SK-N-SH (cell line): ENCODE results near the gene PSMD9. TPM values are rescaled to one million over a fixed set of nuclear protein-coding genes. Genes with fewer than 3 reads are reported as not detected.
A peak's percentile ranks its signal among the peaks of the same experiment; 100 is the strongest.

Experiments used
- CTCF ChIA-PET: fragments of 300-600, 350-600 bp; formaldehyde crosslinking; extraction: SDS; loops from one replicate; lab custom pipeline; 2021; lab: Yijun Ruan, JAX
- POLR2A ChIA-PET: fragments of 350-600 bp; sonication (Branson Sonifier 250); formaldehyde crosslinking; extraction: SDS; loops from one replicate; lab custom pipeline; 2020; ENCODE audit warnings: antibody characterized with exemption, inconsistent platforms; lab: Yijun Ruan, JAX
- DNase-seq: peaks from one replicate; pipeline ENCODE4 v3.0.0; 2012
- H2AFZ ChIP-seq: fragments of 200-600 bp; sonication (generic); 2 replicates; pipeline ENCODE4 v1.8.1; 2016; ENCODE audit warnings: antibody characterized with exemption, mild to moderate bottlenecking, low read depth
- H3F3A ChIP-seq: fragments of 200-600 bp; sonication (generic); replicated peaks from 2 replicates; pipeline ENCODE3; 2016; ENCODE audit warnings: antibody characterized with exemption, mild to moderate bottlenecking; ENCODE audit not compliant: insufficient read depth
- H3K27ac ChIP-seq, 2 experiments: fragments of 200-500 bp in 1 of 2; fragments of 200-600 bp in 1 of 2; sonication (Bioruptor generic) in 1 of 2; sonication (generic), shearing (Covaris generic) in 1 of 2; 2 replicates each; pipeline versions ENCODE4 v1.5.1 to v1.6.1; 2014 to 2016; ENCODE audit warnings: low read depth in 2 of 2, inconsistent platforms in 1 of 2, low read length in 1 of 2, mild to moderate bottlenecking in 1 of 2, mixed read lengths in 1 of 2
- H3K27me3 ChIP-seq: fragments of 200-600 bp; sonication (generic), shearing (Covaris generic); 2 replicates; pipeline ENCODE4 v1.6.1; 2016; ENCODE audit warnings: mixed run types; ENCODE audit not compliant: insufficient read depth
- H3K36me3 ChIP-seq, 2 experiments: fragments of 200-500 bp in 1 of 2; fragments of 200-600 bp in 1 of 2; sonication (Bioruptor generic) in 1 of 2; sonication (generic) in 1 of 2; replicated peaks in 1 of 2; 2 replicates each; pipeline versions ENCODE3 to v1.5.1; 2014 to 2016; ENCODE audit warnings: low read length in 1 of 2, mild to moderate bottlenecking in 1 of 2; ENCODE audit not compliant: insufficient read depth in 2 of 2, control insufficient read depth in 1 of 2
- H3K4me1 ChIP-seq, 2 experiments: fragments of 200-500 bp in 1 of 2; fragments of 200-600 bp in 1 of 2; sonication (Bioruptor generic) in 1 of 2; sonication (generic), shearing (Covaris generic) in 1 of 2; 2 replicates each; pipeline versions ENCODE4 v1.5.1 to v1.6.1; 2014 to 2016; ENCODE audit warnings: low read depth in 1 of 2, low read length in 1 of 2, mixed run types in 1 of 2; ENCODE audit not compliant: insufficient read depth in 2 of 2, control insufficient read depth in 1 of 2
- H3K4me2 ChIP-seq: fragments of 200-600 bp; sonication (generic), shearing (Covaris generic); 2 replicates; pipeline ENCODE4 v1.6.1; 2017; ENCODE audit warnings: mixed run types
- H3K4me3 ChIP-seq, 2 experiments: fragments of 200-500 bp in 1 of 2; fragments of 200-600 bp in 1 of 2; sonication (Bioruptor generic) in 1 of 2; sonication (generic), shearing (Covaris generic) in 1 of 2; 2 replicates each; pipeline versions ENCODE4 v1.5.1 to v1.8.1; 2014 to 2016; ENCODE audit warnings: low read depth in 2 of 2, inconsistent platforms in 1 of 2, low read length in 1 of 2, mild to moderate bottlenecking in 1 of 2, mixed read lengths in 1 of 2, moderate library complexity in 1 of 2
- H3K79me2 ChIP-seq: fragments of 200-600 bp; sonication (generic); 2 replicates; pipeline ENCODE4 v1.8.1; 2017; ENCODE audit warnings: mild to moderate bottlenecking; ENCODE audit not compliant: insufficient read depth
- H3K9ac ChIP-seq: fragments of 200-600 bp; sonication (generic); 2 replicates; pipeline ENCODE4 v1.6.1; 2017; ENCODE audit warnings: mixed run types
- H3K9me2 ChIP-seq: fragments of 200-600 bp; sonication (generic); 2 replicates; pipeline ENCODE4 v1.6.1; 2017; ENCODE audit warnings: mixed run types
- H3K9me3 ChIP-seq: fragments of 200-600 bp; sonication (generic); 2 replicates; pipeline ENCODE4 v1.6.1; 2017; ENCODE audit warnings: mixed run types, mild to moderate bottlenecking, moderate library complexity
- H4K20me1 ChIP-seq: fragments of 200-600 bp; sonication (generic); 2 replicates; pipeline ENCODE4 v1.6.1; 2017; ENCODE audit warnings: mild to moderate bottlenecking, mixed run types; ENCODE audit not compliant: insufficient read depth
- ELF1 ChIP-seq: IDR thresholded peaks from 2 replicates; pipeline ENCODE4 v1.4.0; 2012
- EZH2phosphoT487 ChIP-seq: fragments of 200-600 bp; sonication (generic); IDR thresholded peaks from 2 replicates; pipeline ENCODE4 v1.6.1; 2017; ENCODE audit warnings: low read depth, mixed run types, mild to moderate bottlenecking, antibody characterized with exemption, moderate library complexity, borderline replicate concordance
- FOSL2 ChIP-seq: IDR thresholded peaks from 2 replicates; pipeline ENCODE4 v1.4.0; 2012; ENCODE audit warnings: low read depth, mild to moderate bottlenecking, moderate library complexity, borderline replicate concordance
- FOXJ3 ChIP-seq: sonication (generic); formaldehyde crosslinking; IDR thresholded peaks from 2 replicates; pipeline ENCODE4 v1.5.1; 2020; ENCODE audit warnings: mild to moderate bottlenecking, missing genetic modification reagents
- GABPA ChIP-seq: IDR thresholded peaks from 2 replicates; pipeline ENCODE4 v1.4.0; 2012; ENCODE audit warnings: low read depth, mild to moderate bottlenecking
- JUND ChIP-seq: IDR thresholded peaks from 2 replicates; pipeline ENCODE4 v1.4.0; 2012
- MEF2A ChIP-seq: IDR thresholded peaks from 2 replicates; pipeline ENCODE4 v1.4.0; 2012; ENCODE audit warnings: low read depth, borderline replicate concordance
- NFIC ChIP-seq: IDR thresholded peaks from 2 replicates; pipeline ENCODE4 v1.4.0; 2012; ENCODE audit warnings: borderline replicate concordance
- NRF1 ChIP-seq: IDR thresholded peaks from 2 replicates; pipeline ENCODE4 v1.6.1; 2012; ENCODE audit warnings: low read depth, mild to moderate bottlenecking, low read length
- RCOR1 ChIP-seq: fragments of 150-350 bp; IDR thresholded peaks from 2 replicates; pipeline ENCODE4 v1.6.1; 2017; ENCODE audit warnings: antibody characterized with exemption, low read length
- RXRA ChIP-seq: IDR thresholded peaks from 2 replicates; pipeline ENCODE4 v1.4.0; 2012; ENCODE audit warnings: low read depth, mild to moderate bottlenecking, borderline replicate concordance
- SIN3A ChIP-seq: IDR thresholded peaks from 2 replicates; pipeline ENCODE4 v1.6.1; 2012; ENCODE audit warnings: low read depth, mild to moderate bottlenecking, low read length, moderate library complexity, borderline replicate concordance
- TAF1 ChIP-seq: IDR thresholded peaks from 2 replicates; pipeline ENCODE4 v1.6.1; 2012; ENCODE audit warnings: low read depth, mild to moderate bottlenecking, low read length, moderate library complexity, borderline replicate concordance
- YY1 ChIP-seq: IDR thresholded peaks from 2 replicates; pipeline ENCODE4 v1.4.0; 2012; ENCODE audit warnings: low read depth, mild to moderate bottlenecking
- WGBS: methylation state at CpG from one replicate; pipeline ENCODE4 v1.1.6; 2017; ENCODE audit warnings: low lambda C conversion rate; 5-methylcytosine and 5-hydroxymethylcytosine counted together
- polyA plus RNA-seq, 3 experiments: library from polyadenylated mRNA; depleted of rRNA; stranded (reverse); fragments of >200 nt; gene quantifications; 2 replicates each; pipeline ENCODE4 v1.2.3, GENCODE V29; 2012
- TF ChIP-seq, protein P1 (sequence below): fragments of 150-350 bp; IDR thresholded peaks from 2 replicates; pipeline ENCODE4 v1.6.1; 2017; ENCODE audit warnings: antibody characterized with exemption, low read length, low read depth, borderline replicate concordance
- TF ChIP-seq, protein P2 (sequence below): fragments of 150-350 bp; IDR thresholded peaks from 2 replicates; pipeline ENCODE4 v1.6.1; 2016; ENCODE audit warnings: mild to moderate bottlenecking, low read depth, low read length
- TF ChIP-seq, protein P3 (sequence below): IDR thresholded peaks from 2 replicates; pipeline ENCODE4 v1.6.1; 2012; ENCODE audit warnings: mild to moderate bottlenecking, low read depth, low read length, moderate library complexity

Gene PSMD9
- polyA plus RNA-seq, 1 of the 3 experiments (the other 2 are of a cell fraction): 227 TPM

DNA sequence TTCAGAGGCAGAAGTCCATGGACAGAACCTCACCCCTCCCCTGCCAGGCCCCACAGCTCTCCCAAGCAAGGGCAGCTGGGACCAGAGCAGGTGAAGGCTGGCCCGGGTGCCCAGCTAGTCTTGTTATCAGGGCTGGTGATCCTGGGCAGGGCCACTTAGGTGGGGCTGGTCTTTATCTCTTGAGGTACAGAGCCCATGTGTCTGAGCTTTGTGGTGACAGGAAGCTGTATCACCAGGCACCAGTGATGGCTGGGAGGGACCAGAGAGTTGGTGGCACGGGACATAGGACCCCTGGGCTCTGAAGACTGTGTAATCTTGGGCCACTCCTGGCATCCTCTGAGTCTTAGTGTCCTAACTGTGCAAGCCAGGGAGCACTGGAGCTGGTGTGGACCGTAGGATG lies 17.1 kb upstream of the PSMD9 start:
- no peak overlapping the region for H2AFZ ChIP-seq
- no peaks in the 10 kb centered on the region for H3K36me3 ChIP-seq
- H4K20me1 ChIP-seq: no peaks in the 10 kb centered on the region
- POLR2A ChIA-PET: interaction anchor here (1.0 to 2.0 kb wide), 3 partner anchors 10 to 60 kb away, joined by 4 to 10 read pairs (median 4); partner anchors contain the start of gene PSMD9
- TF ChIP-seq GABPA: no peak
- TF ChIP-seq EZH2phosphoT487: no peak
- no peak for TF ChIP-seq YY1
- TF ChIP-seq MEF2A: no peak
- TF ChIP-seq NFIC: no peak
- TF ChIP-seq TAF1: no peak
- no peak for TF ChIP-seq NRF1
- no peak for TF ChIP-seq RCOR1
- no peak for TF ChIP-seq SIN3A
- TF ChIP-seq FOSL2: no peak
- no peak for TF ChIP-seq JUND
- TF ChIP-seq, protein P1, sequence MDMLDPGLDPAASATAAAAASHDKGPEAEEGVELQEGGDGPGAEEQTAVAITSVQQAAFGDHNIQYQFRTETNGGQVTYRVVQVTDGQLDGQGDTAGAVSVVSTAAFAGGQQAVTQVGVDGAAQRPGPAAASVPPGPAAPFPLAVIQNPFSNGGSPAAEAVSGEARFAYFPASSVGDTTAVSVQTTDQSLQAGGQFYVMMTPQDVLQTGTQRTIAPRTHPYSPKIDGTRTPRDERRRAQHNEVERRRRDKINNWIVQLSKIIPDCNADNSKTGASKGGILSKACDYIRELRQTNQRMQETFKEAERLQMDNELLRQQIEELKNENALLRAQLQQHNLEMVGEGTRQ: no peak
- TF ChIP-seq ELF1: no peak
- no peak overlapping the region for H3K9ac ChIP-seq
- no peaks in the 10 kb centered on the region for H3K79me2 ChIP-seq
- no peaks in the 10 kb centered on the region for H3K9me2 ChIP-seq
- H3K4me2 ChIP-seq: no peak overlapping the region
- 91% methylated on average over 2 of the region's 3 CpGs for WGBS
- peaks cover 21% of the 10 kb centered on the region for H3F3A ChIP-seq
- no peaks in the 10 kb centered on the region for H3K9me3 ChIP-seq
- no peak overlapping the region for H3K4me3 ChIP-seq
- DNase-seq: no peak
- H3K27me3 ChIP-seq: no peaks in the 10 kb centered on the region
- H3K27ac ChIP-seq: peak overlapping the region; percentile 16 to 85; a peak in 2 of 4 replicates
- CTCF ChIA-PET: interaction anchor here (1.1 to 3.9 kb wide), 6 partner anchors 9 to 77 kb away, joined by 3 to 25 read pairs (median 10); partner anchors contain the start of genes PSMD9 and RHOF
- H3K4me1 ChIP-seq: peaks cover 10 to 13% of the 10 kb centered on the region in 2 experiments; a peak in 3 of 4 replicates

DNA sequence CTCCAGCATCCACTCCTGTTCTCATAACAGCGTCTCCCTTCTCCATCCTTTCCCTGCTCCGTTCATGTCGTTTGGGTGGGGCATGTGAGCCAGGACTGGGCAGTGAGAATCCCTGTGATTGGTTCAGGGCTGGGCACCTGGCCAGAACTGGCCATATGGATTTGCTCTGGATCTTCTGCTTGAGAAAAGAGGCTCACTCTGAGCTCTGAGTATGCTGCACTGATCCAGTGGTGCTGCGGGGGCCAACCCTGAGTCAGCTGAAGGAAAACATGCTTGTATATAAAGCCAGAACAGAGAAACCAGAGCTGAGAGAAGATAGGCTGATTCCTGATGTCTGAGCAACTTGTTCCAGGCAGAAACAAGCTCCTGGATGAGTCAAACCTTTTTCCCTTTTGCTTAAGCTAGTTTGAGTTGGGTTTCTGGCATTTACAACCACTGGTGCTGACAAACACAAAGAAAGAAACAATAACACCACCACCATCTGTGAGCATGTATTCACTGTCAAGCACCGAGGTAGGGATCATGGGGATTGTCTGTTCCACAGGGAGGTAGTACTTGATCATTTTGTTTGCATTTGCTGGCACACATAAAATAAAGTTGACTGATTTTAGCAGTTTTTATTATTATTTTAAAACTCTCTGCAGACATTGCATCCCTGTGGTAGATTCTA lies 15.9 kb upstream of the PSMD9 start:
- WGBS: 5% methylated on average over 5 of the region's 5 CpGs
- Histone ChIP-seq H3K36me3 (no peaks in the 10 kb centered on the region), H2AFZ (peak overlapping the region; percentile 87), H3K79me2 (no peaks in the 10 kb centered on the region), H3F3A (peaks cover 21% of the 10 kb centered on the region), H4K20me1 (no peaks in the 10 kb centered on the region), H3K9ac (peak overlapping the region; percentile 22; the same call in 1 of the 2 replicates), H3K27me3 (no peaks in the 10 kb centered on the region), H3K9me3 (no peaks in the 10 kb centered on the region), H3K4me1 (peaks cover 10 to 13% of the 10 kb centered on the region in 2 experiments; a peak in 3 of 4 replicates), H3K9me2 (no peaks in the 10 kb centered on the region), H3K4me3 (no peak overlapping the region; a peak in 1 of 4 replicates), H3K27ac (peak overlapping the region; percentile 85 to 90), H3K4me2 (peak overlapping the region; percentile 66)
- ChIA-PET CTCF (interaction anchor here (0.6 to 3.9 kb wide), 8 partner anchors 10 to 79 kb away, joined by 3 to 25 read pairs (median 4); partner anchors contain the start of gene RHOF), POLR2A (interaction anchor here (0.5 to 2.0 kb wide), 12 partner anchors 11 to 1670 kb away, joined by 3 to 13 read pairs (median 4); partner anchors contain the start of genes DIABLO, PSMD9 and RHOF)
- DNase-seq: peak; percentile 86
- no peak for TF ChIP-seq RXRA
- peak; percentile 94 for TF ChIP-seq NFIC
- TF ChIP-seq, protein P2, sequence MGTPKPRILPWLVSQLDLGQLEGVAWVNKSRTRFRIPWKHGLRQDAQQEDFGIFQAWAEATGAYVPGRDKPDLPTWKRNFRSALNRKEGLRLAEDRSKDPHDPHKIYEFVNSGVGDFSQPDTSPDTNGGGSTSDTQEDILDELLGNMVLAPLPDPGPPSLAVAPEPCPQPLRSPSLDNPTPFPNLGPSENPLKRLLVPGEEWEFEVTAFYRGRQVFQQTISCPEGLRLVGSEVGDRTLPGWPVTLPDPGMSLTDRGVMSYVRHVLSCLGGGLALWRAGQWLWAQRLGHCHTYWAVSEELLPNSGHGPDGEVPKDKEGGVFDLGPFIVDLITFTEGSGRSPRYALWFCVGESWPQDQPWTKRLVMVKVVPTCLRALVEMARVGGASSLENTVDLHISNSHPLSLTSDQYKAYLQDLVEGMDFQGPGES: no peak
- TF ChIP-seq SIN3A: peak; percentile 68; the same call in 1 of the 2 replicates
- TF ChIP-seq ELF1: no peak
- peak; percentile 62; the same call in 1 of the 2 replicates for TF ChIP-seq FOSL2
- TF ChIP-seq GABPA: no peak
- TF ChIP-seq YY1: no peak
- peak; percentile 48; the same call in 1 of the 2 replicates for TF ChIP-seq JUND
- peak; percentile 71; the same call in 1 of the 2 replicates for TF ChIP-seq FOXJ3 (CRISPR knock-in tag)
- TF ChIP-seq, protein P3, sequence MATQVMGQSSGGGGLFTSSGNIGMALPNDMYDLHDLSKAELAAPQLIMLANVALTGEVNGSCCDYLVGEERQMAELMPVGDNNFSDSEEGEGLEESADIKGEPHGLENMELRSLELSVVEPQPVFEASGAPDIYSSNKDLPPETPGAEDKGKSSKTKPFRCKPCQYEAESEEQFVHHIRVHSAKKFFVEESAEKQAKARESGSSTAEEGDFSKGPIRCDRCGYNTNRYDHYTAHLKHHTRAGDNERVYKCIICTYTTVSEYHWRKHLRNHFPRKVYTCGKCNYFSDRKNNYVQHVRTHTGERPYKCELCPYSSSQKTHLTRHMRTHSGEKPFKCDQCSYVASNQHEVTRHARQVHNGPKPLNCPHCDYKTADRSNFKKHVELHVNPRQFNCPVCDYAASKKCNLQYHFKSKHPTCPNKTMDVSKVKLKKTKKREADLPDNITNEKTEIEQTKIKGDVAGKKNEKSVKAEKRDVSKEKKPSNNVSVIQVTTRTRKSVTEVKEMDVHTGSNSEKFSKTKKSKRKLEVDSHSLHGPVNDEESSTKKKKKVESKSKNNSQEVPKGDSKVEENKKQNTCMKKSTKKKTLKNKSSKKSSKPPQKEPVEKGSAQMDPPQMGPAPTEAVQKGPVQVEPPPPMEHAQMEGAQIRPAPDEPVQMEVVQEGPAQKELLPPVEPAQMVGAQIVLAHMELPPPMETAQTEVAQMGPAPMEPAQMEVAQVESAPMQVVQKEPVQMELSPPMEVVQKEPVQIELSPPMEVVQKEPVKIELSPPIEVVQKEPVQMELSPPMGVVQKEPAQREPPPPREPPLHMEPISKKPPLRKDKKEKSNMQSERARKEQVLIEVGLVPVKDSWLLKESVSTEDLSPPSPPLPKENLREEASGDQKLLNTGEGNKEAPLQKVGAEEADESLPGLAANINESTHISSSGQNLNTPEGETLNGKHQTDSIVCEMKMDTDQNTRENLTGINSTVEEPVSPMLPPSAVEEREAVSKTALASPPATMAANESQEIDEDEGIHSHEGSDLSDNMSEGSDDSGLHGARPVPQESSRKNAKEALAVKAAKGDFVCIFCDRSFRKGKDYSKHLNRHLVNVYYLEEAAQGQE: no peak
- TF ChIP-seq, protein P1: no peak
